Posterior cingulate gyrus (tissue), 11 donors: ENCODE results near the gene RSF1.

Experiments
- DNase-seq, 10 donors: peaks; one replicate each; pipeline versions ENCODE4 v3.0.0 to v3.0.0-alpha.2; 2020 to 2021; ENCODE audit warnings: mixed read lengths in 3 of 10
- intact Hi-C: fragments of 100-400 bp; cut with DNase I; formaldehyde crosslinking; loops from one replicate; pipeline ENCODE4 v1.15.1; 2023

Gene RSF1

GRCh38 chr11:77815459-77815858 is 5.1 kb downstream of the RSF1 start:
- DNase-seq: no peak
- intact Hi-C loops: no loop called here

DNA sequence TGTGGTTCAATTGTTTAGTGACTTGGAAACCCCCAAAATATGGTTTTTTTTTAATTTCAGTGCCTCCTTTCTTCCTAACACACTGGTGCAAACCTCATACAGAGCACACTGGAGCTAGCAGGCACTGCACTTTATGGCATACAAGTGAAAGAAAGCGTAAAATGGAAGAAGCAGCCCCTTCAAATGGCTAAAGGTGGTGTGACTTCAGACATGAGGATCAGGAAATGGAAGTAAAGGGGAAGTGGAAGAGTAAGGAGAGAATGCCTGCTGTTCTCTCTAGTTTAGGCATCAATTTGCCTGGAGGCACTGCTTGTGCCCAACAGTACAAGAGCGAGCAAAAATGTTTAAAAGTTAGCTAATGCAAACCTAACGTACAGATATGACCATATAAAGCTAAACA is 5.7 kb downstream of the RSF1 start:
- DNase-seq: no peak
- intact Hi-C loops: no loop called here

- intact Hi-C loops: no loop called here
- no peak for DNase-seq
These were observed 7.3 kb downstream of the RSF1 start for GRCh38 chr11:77813256-77813655.

GRCh38 chr11:77806993-77807392 is 13.5 kb downstream of the RSF1 start:
- intact Hi-C loops: no loop called here

DNA sequence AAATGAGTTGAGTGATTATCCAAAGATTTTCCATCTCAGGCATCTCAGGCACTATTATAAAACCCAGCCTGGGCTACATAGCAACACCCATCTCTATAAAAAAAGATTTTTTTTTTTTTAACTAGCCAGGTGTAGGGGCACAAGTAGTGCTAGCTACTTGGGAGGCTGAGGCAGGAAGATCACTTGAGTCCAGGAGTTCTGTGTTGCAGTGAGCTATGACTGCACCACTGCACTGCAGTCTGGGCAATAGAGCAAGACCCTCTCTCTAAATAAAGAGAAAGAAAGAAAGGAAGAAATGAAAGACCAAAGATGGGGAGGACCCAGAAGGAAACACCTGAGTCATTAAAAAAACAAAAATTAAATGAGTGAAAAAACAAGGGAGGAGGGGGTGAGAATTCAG is 14.1 kb downstream of the RSF1 start:
- intact Hi-C loops: no loop called here
- no peak for DNase-seq

More at GRCh38 chr11:77806993-77807392, 13.5 kb downstream of the RSF1 start:
- no peak for DNase-seq

DNA sequence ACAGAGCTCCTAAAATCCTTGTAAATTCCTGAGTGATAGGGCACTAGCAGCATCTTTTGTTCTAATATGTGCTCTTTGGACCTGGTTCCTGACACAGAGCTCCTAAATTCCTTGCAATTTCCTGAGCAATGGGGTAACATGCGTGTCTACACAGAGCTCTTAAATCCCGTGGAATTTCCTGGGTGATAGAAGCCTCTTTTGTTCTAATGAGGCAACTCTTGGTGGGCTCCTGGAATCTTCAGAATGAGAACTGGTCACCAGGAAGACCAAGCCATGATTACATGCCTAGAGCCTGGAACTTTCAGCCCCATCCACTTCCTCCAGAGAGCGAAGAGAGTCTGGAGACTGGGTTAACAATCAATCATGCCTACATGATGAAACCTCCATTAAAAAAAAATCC is 19.0 kb downstream of the RSF1 start:
- intact Hi-C loops: no loop called here
- no peak for DNase-seq

DNA sequence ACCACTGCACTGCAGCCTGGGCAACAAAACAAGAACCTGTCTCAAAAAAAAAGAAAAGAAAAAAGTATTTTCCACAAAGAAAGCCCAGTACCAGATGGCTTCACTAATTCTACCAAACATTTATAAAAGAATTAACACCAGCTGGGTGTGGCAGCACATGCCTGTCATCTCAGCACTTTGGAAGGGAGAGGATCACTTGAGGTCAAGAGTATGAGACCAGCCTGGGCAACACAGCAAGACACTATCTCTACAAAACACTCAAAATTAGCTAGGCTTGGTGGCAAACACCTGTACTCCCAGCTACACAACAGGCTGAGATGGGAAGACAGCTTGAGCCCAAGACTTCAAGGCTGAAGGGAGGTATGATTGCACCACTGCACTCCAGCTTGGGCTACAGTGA is 20.1 kb downstream of the RSF1 start:
- DNase-seq: no peak

GRCh38 chr11:77799338-77799737 is 21.2 kb downstream of the RSF1 start:
- no peak for DNase-seq
- intact Hi-C loops: no loop called here

More for the DNA sequence above, 20.1 kb downstream of the RSF1 start:
- intact Hi-C loops: no loop called here

- intact Hi-C loops: no loop called here
- DNase-seq: no peak
These were observed 26.6 kb downstream of the RSF1 start for GRCh38 chr11:77793972-77794371.

DNA sequence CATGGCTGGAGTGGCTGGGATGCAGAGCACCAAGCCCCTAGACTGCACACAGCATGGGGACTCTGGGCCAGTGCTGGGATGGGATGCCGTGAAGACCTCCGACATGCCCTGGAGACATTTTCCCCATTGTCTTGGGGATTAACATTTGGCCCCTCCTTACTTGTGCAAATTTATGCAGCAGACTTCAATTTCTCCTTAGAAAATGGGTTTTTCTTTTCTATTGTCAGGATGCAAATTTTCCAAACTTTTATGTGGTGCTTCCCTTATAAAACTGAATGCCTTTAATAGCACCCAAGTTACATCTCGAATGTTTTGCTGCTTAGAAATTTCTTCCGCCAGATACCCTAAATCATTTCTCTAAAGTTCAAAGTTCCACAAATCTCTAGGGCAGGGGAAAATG is 29.2 kb downstream of the RSF1 start:
- DNase-seq: no peak
- intact Hi-C loops: no loop called here

DNA sequence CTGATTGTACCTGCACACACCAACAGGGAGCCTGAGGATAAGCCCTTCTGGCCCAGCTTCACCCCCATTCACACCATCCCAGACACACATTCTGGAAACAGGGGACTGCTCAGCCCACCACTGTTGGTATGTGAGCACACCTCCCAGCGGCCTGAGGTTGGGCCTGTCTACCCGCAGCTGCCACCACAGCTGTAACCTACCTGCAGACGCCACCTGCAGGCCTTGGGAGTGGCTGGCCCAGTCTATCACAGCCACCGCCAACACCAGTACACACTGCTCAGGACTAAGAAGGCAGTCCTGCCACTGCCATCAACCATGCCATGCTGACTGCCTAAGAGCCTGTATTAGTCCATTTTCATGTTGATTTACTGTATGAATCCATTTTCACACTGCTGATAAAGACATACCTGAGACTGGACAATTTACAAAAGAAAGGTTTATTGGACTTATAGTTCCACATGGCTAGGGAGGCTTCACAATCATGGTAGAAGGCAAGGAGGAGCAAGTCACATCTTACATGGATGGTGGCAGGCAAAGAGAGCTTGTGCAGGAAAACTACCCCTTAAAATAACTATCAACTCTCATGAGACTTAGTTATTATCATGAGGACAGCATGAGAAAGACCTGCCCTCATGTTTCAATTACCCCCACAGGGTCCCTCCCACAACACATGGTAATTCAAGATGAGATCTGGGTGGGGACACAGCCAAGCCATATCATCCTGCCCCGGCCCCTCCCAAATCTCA is 30.6 kb downstream of the RSF1 start:
- no peak for DNase-seq
- intact Hi-C loops: no loop called here

DNA sequence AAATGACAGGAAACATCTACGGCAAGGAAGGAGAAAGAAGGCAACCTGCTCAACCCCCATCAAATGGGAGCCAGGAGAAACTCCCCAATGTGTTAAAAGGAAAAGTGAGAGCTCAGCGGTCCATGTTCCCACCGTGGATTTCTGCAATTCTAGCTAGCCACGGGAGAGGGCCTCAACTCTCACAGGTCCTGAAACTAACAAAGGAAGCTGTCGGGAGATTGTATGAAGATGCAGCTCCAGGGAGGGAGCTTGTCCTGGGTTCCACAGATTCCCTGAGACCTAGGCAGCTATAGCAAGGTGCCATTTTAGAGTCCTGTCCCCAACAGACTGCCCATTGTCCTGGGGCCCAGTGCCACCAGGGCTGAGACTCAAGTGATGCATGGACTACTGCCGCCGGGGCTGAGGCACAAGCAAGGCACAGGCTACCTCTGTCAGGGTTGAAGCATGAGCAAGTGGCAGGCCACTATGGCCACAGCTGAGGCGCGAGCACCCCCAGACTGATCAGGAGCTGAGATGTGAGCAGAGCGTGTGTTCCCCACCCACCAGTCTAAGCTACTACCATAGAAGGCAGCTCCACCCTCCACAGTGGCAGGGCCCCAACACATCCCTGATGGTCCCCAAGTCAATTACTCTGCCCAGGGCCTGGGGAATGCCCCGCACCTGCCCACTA is 31.3 kb downstream of the RSF1 start:
- intact Hi-C loops: no loop called here

GRCh38 chr11:77784572-77784971 is 36.0 kb downstream of the RSF1 start:
- intact Hi-C loops: no loop called here

More for the DNA sequence above, 31.3 kb downstream of the RSF1 start:
- DNase-seq: no peak

GRCh38 chr11:77783025-77783424 is 37.5 kb downstream of the RSF1 start:
- DNase-seq: no peak
- intact Hi-C loops: no loop called here

More at GRCh38 chr11:77784572-77784971, 36.0 kb downstream of the RSF1 start:
- no peak for DNase-seq

GRCh38 chr11:77779935-77780334 is 40.6 kb downstream of the RSF1 start:
- DNase-seq: no peak
- intact Hi-C loops: no loop called here

- DNase-seq: no peak
- intact Hi-C loops: no loop called here
These were observed 42.0 kb downstream of the RSF1 start for GRCh38 chr11:77778549-77778948.

DNA sequence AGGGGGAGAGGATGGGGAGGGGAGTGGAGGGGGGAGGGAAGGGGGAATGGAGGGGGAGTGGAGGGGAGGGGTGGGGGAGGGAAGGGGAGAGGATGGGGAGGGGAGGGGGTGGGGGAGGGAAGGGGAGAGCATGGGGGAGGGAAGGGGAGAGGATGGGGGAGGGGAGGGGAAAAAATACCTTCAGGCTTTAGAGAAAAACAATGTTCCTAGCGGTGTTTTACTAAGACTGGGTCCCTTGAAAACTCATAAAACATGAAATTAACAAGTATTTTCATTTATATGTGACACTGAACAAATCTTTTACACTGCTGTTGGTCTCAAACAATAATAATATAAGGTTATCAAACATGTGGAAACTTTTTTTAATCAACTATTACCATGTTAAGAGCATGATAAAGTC is 42.4 kb downstream of the RSF1 start:
- DNase-seq: no peak
- intact Hi-C loops: no loop called here

- no peak for DNase-seq
- intact Hi-C loops: no loop called here
These were observed 44.1 kb downstream of the RSF1 start for GRCh38 chr11:77776455-77776854.

- intact Hi-C loops: no loop called here
- DNase-seq: no peak
These were observed 44.6 kb downstream of the RSF1 start for GRCh38 chr11:77775936-77776335.

DNA sequence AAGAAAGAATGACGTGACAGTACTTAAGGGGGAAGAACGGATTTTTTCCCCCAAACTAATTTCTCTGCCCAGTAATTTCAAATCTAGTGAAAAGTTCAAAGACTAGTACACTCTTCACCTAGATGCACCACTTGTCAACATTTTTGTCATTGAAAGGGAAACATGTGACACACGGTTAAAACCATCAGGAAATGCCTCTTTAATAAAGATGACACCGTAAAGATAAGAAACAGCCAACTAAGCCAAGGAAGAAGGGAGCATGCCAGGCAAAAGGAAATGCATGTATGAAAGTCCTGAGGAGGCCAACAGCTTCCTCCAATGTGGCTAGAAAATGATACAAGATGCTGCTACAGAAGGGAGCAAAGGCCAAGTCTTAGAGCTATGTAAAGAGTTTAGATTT is 49.4 kb downstream of the RSF1 start:
- intact Hi-C loops: no loop called here
- DNase-seq: no peak

DNA sequence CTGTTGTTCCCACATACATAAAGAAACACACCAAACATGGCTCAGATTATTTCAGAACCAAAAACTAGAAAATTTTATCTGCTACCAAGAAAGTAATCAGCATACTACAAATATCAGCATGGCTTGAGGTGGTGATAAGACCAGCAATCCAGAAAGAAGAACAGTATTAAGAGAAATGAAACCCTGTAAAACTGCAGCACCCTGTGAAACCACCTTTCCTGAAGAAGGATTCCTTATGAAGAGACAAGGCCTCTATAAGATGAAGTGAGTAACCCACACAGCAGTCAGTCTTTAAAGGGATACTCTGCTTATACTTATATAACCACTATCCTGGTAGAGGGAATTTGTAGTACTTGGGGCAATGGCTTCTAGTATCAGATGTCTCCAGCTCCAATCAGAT is 49.9 kb downstream of the RSF1 start:
- intact Hi-C loops: no loop called here
- DNase-seq: no peak

DNA sequence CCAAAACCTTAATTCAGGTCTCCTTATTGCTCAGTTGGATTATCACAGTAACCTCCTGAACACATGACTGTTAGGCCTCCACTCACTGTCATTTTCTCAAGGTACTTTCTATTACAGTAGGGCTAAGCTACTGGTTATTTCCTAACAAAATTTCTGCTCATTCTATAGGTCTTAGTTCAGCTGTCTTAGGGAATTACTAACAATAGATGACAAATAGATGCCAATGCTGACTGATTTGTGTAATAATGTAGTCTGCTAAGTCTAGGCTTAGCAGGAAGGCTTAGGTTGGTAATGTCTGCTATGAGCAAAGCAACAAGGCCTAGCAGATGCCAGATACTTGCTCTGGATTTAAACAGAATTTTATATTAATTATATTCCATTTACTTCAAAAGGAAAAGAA is 58.1 kb downstream of the RSF1 start:
- intact Hi-C loops: no loop called here
- no peak for DNase-seq
